Measurements from ENCODE around the gene CRK. TPM values are rescaled to one million over a fixed set of nuclear protein-coding genes. Genes with fewer than 3 reads are reported as not detected.

Gene CRK
- total RNA-seq (2014; rRNA removed) (41.8 and 49.4 TPM in 2 replicates), Bru-seq, nascent RNA (percentile 76 among the genes with signal in this experiment), BruChase-seq, experiment 1, labeled RNA remaining after a 6-hour chase (percentile 95 among the genes with signal in this experiment), BruChase-seq, experiment 2, labeled RNA remaining after a 2-hour chase (percentile 88 among the genes with signal in this experiment)
- long read RNA-seq, transcript CRK-202 (3 exons, 3,675 nt), result minor isoform, 34 of 118 reads
- long read RNA-seq, transcript CRK-201 (3 exons, 3,880 nt), result major isoform, 51 of 118 reads
- long read RNA-seq, partial matches to known transcripts, result 10 of 118 reads
- long read RNA-seq, other reads (novel, unspliced or antisense), result 23 of 118 reads

DNA sequence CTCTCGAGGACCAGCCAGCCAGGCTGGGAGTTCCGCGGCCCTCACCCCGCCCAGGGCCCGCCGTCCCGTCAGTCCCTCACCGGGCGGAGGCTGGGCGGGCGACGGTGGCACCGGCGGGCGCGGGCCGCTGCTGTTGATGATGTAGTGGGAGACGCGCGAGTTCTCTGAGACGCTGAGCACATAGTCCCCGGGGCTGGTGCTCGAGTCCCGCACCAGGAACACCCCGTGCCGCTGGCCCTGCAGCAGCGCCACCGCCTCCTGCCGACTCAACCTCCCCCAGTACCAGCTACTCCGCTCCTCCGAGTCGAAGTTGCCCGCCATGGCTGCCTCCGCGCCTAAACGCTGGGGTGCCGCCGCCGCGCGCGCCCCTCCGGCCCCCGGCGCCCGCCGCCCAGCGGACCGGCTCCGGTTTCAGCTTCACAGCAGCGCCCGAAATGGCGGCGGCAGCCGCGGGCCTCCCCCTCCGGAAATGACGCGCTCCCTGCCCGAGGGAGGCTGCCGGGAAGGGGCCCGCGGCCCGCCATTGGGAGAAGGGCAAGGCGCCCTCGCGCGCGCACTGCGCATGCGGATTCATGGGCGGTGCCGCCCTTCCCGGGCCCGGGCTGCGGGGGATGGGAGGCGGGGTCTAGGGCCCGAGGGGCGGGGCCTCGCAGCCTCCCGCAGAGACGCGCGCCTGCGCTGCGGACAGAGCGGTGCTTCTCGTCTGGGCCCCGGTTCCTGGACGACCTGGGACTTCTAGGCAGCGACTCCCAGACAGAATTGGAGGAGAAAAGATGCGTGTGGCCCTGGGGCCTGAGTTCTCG lies at the start of gene CRK:
TSS of gene CRK (minus strand) at position 436 of the 803 bp plus-strand sequence. CDS start at position 321, 115 bp downstream.
- Histone ChIP-seq H2AFZ (ENCODE audit: low read length) (peak within 1 kb of the TSS; percentile 78), H3K36me3 (ENCODE audit: low read depth, low read length) (peaks cover 5% of the 10 kb centered on the region; the same call in 1 of the 2 replicates), H3K27me3 (ENCODE audit: low read length) (no peaks in the 10 kb centered on the region), H3K9me3 (ENCODE audit: low read length) (no peaks in the 10 kb centered on the region), H3K9ac (ENCODE audit: low read length) (peak within 1 kb of the TSS; percentile 97), H3K9me2 (replicated peaks; ENCODE audit: low read length) (no peaks in the 10 kb centered on the region), H3K4me3 (ENCODE audit: low read length) (peak within 1 kb of the TSS; percentile 88), H3K4me2 (ENCODE audit: low read length) (peak within 1 kb of the TSS; percentile 93), H3K4me1 (ENCODE audit: insufficient read depth, low read length) (peaks cover 13% of the 10 kb centered on the region), H3K27ac (ENCODE audit: low read length) (peak within 1 kb of the TSS; percentile 68), H3K79me2 (ENCODE audit: low read length) (peaks cover 50% of the 10 kb centered on the region), H4K20me1 (ENCODE audit: low read length) (peaks cover 16% of the 10 kb centered on the region), H3F3A (ENCODE audit: low read length, unreplicated experiment) (peaks cover 3% of the 10 kb centered on the region)
- CTCF ChIA-PET, result no interaction called here
- intact Hi-C loops (cut with micrococcal nuclease), result loop anchor here (10.0 kb wide), 1 partner anchor 91 kb away; no protein-coding TSS in a partner anchor
- TF ChIP-seq EZH2 (IDR thresholded peaks at IDR 0.05; ENCODE audit: low read length, unreplicated experiment), result no peak
- TF ChIP-seq, protein P1, sequence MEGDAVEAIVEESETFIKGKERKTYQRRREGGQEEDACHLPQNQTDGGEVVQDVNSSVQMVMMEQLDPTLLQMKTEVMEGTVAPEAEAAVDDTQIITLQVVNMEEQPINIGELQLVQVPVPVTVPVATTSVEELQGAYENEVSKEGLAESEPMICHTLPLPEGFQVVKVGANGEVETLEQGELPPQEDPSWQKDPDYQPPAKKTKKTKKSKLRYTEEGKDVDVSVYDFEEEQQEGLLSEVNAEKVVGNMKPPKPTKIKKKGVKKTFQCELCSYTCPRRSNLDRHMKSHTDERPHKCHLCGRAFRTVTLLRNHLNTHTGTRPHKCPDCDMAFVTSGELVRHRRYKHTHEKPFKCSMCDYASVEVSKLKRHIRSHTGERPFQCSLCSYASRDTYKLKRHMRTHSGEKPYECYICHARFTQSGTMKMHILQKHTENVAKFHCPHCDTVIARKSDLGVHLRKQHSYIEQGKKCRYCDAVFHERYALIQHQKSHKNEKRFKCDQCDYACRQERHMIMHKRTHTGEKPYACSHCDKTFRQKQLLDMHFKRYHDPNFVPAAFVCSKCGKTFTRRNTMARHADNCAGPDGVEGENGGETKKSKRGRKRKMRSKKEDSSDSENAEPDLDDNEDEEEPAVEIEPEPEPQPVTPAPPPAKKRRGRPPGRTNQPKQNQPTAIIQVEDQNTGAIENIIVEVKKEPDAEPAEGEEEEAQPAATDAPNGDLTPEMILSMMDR (conservative IDR thresholded peaks at IDR 0.05; ENCODE audit: low read depth, low read length), result no peak
- no peak for TF ChIP-seq EZH2phosphoT487 (IDR thresholded peaks at IDR 0.05; ENCODE audit: borderline replicate concordance, low read length)
- no TSS peak for BruUV-seq (replicated peaks)
- POLR2A ChIA-PET (ENCODE audit: unreplicated experiment), result no interaction called here
- DNase-seq (peak; percentile 96), ATAC-seq (peak; percentile 73)

DNA sequence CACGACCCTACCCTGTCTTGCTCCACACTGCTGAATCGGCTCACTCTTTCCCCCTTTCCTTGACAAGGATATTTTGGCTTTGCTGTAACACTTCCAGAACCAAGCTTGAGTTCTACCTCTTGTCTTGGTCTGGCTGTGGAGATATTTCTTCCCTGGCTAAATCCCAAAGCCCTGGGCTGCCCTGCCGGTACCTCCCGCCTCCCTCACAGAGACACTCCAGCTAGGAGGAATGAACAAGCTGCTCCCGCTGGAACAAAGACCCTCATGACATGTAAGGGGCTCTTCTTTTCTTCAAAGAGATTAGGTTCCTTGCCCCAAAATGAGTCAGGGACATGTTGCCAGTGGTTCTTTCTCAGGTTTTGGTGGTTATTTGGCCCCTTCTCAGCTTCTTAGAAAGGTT lies 49.6 kb upstream of the CRK start:
- Histone ChIP-seq H3K27me3 (ENCODE audit: low read length) (no peaks in the 10 kb centered on the region), H3F3A (ENCODE audit: low read length, unreplicated experiment) (no peaks in the 10 kb centered on the region), H3K9ac (ENCODE audit: low read length) (no peak overlapping the region), H3K9me3 (ENCODE audit: low read length) (no peaks in the 10 kb centered on the region), H3K27ac (ENCODE audit: low read length) (no peak overlapping the region), H3K4me1 (ENCODE audit: insufficient read depth, low read length) (peaks cover 6% of the 10 kb centered on the region), H3K4me2 (ENCODE audit: low read length) (no peak overlapping the region), H3K4me3 (ENCODE audit: low read length) (no peak overlapping the region), H4K20me1 (ENCODE audit: low read length) (no peaks in the 10 kb centered on the region), H3K79me2 (ENCODE audit: low read length) (no peaks in the 10 kb centered on the region), H3K36me3 (ENCODE audit: low read depth, low read length) (no peaks in the 10 kb centered on the region), H3K9me2 (replicated peaks; ENCODE audit: low read length) (no peaks in the 10 kb centered on the region), H2AFZ (ENCODE audit: low read length) (no peak overlapping the region)
- intact Hi-C loops (cut with micrococcal nuclease), result no loop called here
- ChIA-PET POLR2A (ENCODE audit: unreplicated experiment) (no interaction called here), CTCF (no interaction called here)
- no peak for ATAC-seq
- BruUV-seq (replicated peaks), result no TSS peak
- TF ChIP-seq, protein P1 (conservative IDR thresholded peaks at IDR 0.05; ENCODE audit: low read depth, low read length), result no peak
- no peak for TF ChIP-seq EZH2phosphoT487 (IDR thresholded peaks at IDR 0.05; ENCODE audit: borderline replicate concordance, low read length)
- no peak for TF ChIP-seq EZH2 (IDR thresholded peaks at IDR 0.05; ENCODE audit: low read length, unreplicated experiment)
- no peak for DNase-seq

All from PC-3 (cell line).